GM08714 (cell line): ENCODE results near the gene SYP.

Source experiments
- H3K4me3 ChIP-seq: fragments of 200-500 bp; sonication (Bioruptor generic); 2 replicates; pipeline ENCODE4 v1.5.1; 2014; ENCODE audit warnings: mild to moderate bottlenecking, low read length, inconsistent platforms
- ZNF274 ChIP-seq: IDR thresholded peaks from 2 replicates; pipeline ENCODE4 v1.6.1; 2012; ENCODE audit warnings: mild to moderate bottlenecking, low read depth, low read length

The SYP gene

GRCh38 chrX:49231333-49232000 is 31.5 kb upstream of the SYP start:
- no peak for TF ChIP-seq ZNF274
- no peak overlapping the region for H3K4me3 ChIP-seq

GRCh38 chrX:49230500-49231232 is 30.7 kb upstream of the SYP start:
- H3K4me3 ChIP-seq, result peak overlapping the region; percentile 9; the same call in 1 of the 2 replicates

GRCh38 chrX:49228185-49228584 is 28.2 kb upstream of the SYP start:
- no peak overlapping the region for H3K4me3 ChIP-seq
- no peak for TF ChIP-seq ZNF274

More at GRCh38 chrX:49230500-49231232, 30.7 kb upstream of the SYP start:
- TF ChIP-seq ZNF274, result no peak

GRCh38 chrX:49227726-49228125 is 27.7 kb upstream of the SYP start:
- no peak overlapping the region for H3K4me3 ChIP-seq
- TF ChIP-seq ZNF274, result no peak

- TF ChIP-seq ZNF274, result no peak
- no peak overlapping the region for H3K4me3 ChIP-seq
These were observed 27.0 kb upstream of the SYP start for GRCh38 chrX:49226946-49227345.

- H3K4me3 ChIP-seq, result no peak overlapping the region
- no peak for TF ChIP-seq ZNF274
These were observed 25.9 kb upstream of the SYP start for GRCh38 chrX:49225858-49226257.

- no peak for TF ChIP-seq ZNF274
- H3K4me3 ChIP-seq, result no peak overlapping the region
These were observed 21.9 kb upstream of the SYP start for GRCh38 chrX:49221868-49222267.

- no peak for TF ChIP-seq ZNF274
- no peak overlapping the region for H3K4me3 ChIP-seq
These were observed 20.1 kb upstream of the SYP start for GRCh38 chrX:49220100-49220499.

- TF ChIP-seq ZNF274, result no peak
- H3K4me3 ChIP-seq, result no peak overlapping the region
These were observed 15.1 kb upstream of the SYP start for GRCh38 chrX:49214996-49215526.

GRCh38 chrX:49214416-49214815 is 14.4 kb upstream of the SYP start:
- no peak overlapping the region for H3K4me3 ChIP-seq
- TF ChIP-seq ZNF274, result no peak

- TF ChIP-seq ZNF274, result no peak
- no peak overlapping the region for H3K4me3 ChIP-seq
These were observed 12.9 kb upstream of the SYP start for GRCh38 chrX:49212861-49213260.

- TF ChIP-seq ZNF274, result no peak
- no peak overlapping the region for H3K4me3 ChIP-seq
These were observed 12.2 kb upstream of the SYP start for GRCh38 chrX:49212209-49212608.

GRCh38 chrX:49211074-49211473 is 11.1 kb upstream of the SYP start:
- no peak overlapping the region for H3K4me3 ChIP-seq
- TF ChIP-seq ZNF274, result no peak

- TF ChIP-seq ZNF274, result no peak
- H3K4me3 ChIP-seq, result no peak overlapping the region
These were observed 10.4 kb upstream of the SYP start for GRCh38 chrX:49210406-49210805.
